Subcutaneous adipose tissue (tissue), 4 donors: ENCODE results near the gene TSSC4. TPM values are rescaled to one million over a fixed set of nuclear protein-coding genes. Genes with fewer than 3 reads are reported as not detected.

Experiments
- CTCF ChIP-seq: fragments of 450-650 bp; IDR thresholded peaks from one replicate; pipeline ENCODE4 v1.5.1; 2016; ENCODE audit warnings: low read depth, mild to moderate bottlenecking, control low read depth, antibody characterized with exemption, moderate library complexity
- total RNA-seq, 4 donors: library from RNA; depleted of rRNA; stranded (reverse); fragments of >200 nt; gene quantifications; one replicate each; pipeline ENCODE4 v1.1.0, GENCODE V29; 2016

Gene TSSC4
- total RNA-seq, 4 donors from 2014 or later = 19.5 to 36.0 (median 27.8) TPM

DNA sequence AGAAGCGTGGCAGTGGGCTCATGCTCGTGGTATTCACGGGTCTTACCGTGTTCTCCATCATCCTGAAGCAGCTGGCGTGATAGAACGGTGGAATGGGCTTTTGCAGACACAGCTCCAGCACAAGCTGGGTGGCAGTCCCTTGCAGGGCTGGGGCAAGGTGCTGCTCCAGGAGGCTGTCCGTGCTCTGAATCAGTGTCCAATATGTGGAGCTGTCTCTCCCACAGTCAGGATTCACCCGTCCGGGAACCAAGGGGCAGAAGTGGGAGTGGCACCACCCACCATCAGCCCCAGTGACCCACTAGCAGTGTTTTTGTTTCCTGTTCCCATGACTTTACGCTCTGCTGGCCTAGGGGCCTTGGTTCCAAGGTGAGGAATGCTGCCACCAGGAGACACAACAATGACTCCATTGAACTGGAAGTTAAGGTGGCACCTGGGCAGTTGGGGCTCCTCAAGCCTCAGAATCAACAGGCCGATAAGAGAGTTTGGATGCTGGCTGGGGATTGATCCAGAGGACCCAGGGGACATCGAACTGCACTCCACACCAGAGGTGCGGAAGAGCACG, 40.4 kb upstream of the TSSC4 start:
- TF ChIP-seq CTCF = no peak

DNA sequence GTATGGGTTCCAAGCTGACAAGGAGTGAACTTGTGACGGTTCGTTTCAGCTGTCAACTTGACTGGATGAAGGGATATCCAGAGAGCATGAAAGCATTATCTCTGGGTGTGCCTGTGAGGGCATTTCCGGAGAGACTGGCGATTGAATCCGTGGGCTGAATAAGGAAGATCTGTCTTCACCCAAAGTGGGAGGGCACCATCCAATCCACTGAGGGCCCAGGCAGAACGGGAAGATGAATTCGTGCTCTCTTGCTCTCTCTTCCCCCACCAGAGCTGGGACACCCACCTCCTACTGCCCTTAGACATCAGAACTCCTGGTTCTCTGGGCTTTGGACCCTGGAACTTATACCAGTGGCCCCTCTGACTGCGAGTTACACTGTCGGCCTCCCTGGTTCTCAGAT, 39.0 kb upstream of the TSSC4 start:
- no peak for TF ChIP-seq CTCF

GRCh38 chr11:2362414-2362813, 38.1 kb upstream of the TSSC4 start:
- TF ChIP-seq CTCF = no peak

DNA sequence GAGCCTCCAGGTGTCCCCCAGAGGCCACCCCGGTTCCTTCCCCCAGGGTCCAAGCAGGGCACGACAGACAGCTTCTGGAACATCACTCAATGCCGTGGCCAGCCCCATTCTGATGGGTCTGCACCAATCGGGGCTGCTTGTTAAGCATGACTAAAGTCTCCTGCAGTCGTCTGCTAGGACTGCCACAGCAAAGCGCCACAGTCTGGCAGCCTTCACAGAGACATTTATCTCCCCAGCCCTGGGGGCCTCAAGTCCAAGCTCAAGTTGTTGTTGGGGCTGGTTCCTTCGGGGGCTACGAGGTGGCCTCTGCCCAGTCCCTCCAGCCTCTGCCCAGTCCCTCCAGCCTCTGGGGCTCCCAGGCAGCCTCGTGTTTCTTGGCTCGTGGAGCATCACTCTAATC, 37.4 kb upstream of the TSSC4 start:
- no peak for TF ChIP-seq CTCF

DNA sequence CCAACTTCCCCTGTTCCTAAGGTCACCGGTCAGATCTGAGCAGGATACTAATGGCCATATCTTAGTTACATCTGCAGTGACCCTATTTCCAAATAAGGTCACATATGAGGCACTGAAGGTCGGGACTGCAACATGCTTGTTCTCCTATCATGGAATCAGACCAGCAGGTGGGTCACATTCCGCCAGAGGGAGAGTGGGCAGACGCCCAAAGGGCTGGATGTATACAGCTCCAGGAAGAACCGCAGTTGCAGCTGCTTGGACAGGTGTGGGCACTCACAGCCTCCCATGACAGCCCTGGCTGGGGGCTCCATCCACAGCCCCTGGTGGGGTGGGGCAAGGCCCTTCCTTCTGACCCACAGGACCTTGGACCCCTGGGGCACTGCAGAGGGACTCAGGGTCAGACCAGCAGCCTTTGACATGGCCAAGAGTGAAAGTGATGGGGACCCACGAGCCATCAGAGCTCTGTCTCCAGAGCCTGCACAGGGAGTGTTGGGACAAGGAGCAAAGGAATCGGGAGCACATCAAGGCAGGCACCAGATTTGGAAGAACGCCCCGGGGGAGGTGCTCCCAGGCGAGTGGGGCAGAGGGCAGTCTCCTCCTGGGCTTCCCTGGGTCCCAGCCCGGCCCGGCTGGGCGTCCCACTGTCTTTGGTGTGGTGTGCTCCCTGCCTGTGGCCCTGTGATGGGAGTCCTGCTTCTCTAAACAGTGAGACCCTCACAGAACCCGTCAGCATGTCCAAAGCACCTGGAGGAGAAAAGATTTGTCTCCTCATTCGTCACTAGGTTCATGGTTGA, 36.8 kb upstream of the TSSC4 start:
- no peak for TF ChIP-seq CTCF

DNA sequence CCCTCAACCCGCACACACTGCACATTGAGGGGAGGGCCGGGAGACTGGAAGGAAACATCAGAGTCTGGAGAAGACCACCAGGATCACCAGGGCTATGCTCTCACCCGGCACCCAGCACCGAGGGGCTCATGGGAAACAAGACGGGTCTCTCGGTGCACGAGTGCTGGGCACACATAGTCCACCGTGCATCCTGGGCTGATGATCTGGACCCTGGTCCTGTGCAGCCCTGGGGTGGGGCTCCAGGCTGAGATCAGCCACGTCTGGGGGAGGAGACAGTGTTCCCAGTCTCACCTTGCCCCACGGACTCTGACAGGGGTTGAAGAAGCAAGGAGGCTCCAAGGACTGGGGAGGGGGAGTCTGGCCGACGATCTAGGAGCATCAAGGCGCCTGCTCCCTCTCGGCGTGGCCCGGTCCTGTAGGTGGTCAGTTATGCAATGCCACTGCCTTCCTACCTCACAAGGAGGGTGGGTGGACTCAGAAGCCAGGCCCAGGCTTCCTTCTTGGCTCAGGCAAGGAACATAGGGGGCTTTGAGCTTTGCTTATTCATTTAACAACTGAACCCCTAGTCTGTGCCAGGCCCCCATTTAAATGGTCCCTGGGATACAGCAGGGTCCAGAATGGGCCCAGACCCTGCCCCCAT, 34.9 kb upstream of the TSSC4 start:
- no peak for TF ChIP-seq CTCF

DNA sequence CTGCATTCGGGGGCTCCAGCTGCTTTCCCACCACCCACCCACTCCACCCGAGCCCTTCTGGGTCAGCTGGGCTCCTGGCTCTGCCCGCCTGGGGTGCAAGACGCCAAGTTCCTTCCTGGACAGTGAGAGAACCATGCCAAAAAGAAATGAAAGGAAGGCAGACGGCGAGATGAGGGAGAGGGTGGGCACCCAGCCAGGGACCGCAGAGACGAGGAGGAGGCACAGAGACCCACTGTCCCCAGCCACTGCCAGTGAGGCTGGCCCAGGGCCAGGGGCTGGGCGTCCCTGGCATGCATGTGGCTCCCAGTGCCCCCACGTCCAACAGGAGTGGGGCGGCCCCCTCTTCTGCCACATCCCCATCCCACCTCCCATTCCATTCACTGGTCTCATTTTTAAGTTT, 34.3 kb upstream of the TSSC4 start:
- TF ChIP-seq CTCF = no peak
